K562 (cell line): ENCODE measurements around the gene SFTPB. TPM values are rescaled to one million over a fixed set of nuclear protein-coding genes. Genes with fewer than 3 reads are reported as not detected.

Source experiments
- BRCA1 ChIP-seq, 2 experiments: fragments of 450-650 bp in 1 of 2; sonication (generic) in 1 of 2; formaldehyde crosslinking in 1 of 2; IDR thresholded peaks; 2 replicates each; pipeline versions ENCODE4 v1.5.0 to v1.6.1; 2017 to 2020; ENCODE audit warnings: mild to moderate bottlenecking in 1 of 2, missing genetic modification reagents in 1 of 2
- DDX20 ChIP-seq: fragments of 450-650 bp; IDR thresholded peaks from 2 replicates; pipeline ENCODE4 v1.6.1; 2016; ENCODE audit warnings: missing genetic modification characterization, low read depth, mild to moderate bottlenecking, missing compliant biosample characterization, moderate library complexity
- ETS2 ChIP-seq: IDR thresholded peaks from 2 replicates; pipeline ENCODE4 v1.6.1; 2016; ENCODE audit warnings: borderline replicate concordance, missing genetic modification characterization, mild to moderate bottlenecking, moderate library complexity, missing compliant biosample characterization; ENCODE audit not compliant: poor library complexity, severe bottlenecking
- FOSL1 ChIP-seq: fragments of 200-800 bp; sonication (Bioruptor generic); conservative IDR thresholded peaks from 2 replicates; pipeline ENCODE4 v1.6.1; 2016; ENCODE audit warnings: missing genetic modification characterization, missing compliant biosample characterization
- FUS ChIP-seq: fragments of 200-400 bp; formaldehyde crosslinking; optimal IDR thresholded peaks from 2 replicates; pipeline ENCODE3; 2017; ENCODE audit warnings: low read depth, low read length
- KLF10 ChIP-seq: fragments of 250-450 bp; sonication (Bioruptor Pico); IDR thresholded peaks from 2 replicates; pipeline ENCODE4 v1.6.1; 2021; ENCODE audit warnings: matching md5 sums
- LCOR ChIP-seq: sonication (generic); formaldehyde crosslinking; IDR thresholded peaks from 2 replicates; pipeline ENCODE4 v1.8.0; 2022; ENCODE audit warnings: mild to moderate bottlenecking, missing genetic modification reagents
- NFIX ChIP-seq: fragments of 250-450 bp; sonication (Bioruptor Pico); IDR thresholded peaks from 2 replicates; pipeline ENCODE4 v1.4.0; 2020; ENCODE audit warnings: low read depth, mild to moderate bottlenecking, moderate library complexity
- NFYB ChIP-seq: IDR thresholded peaks from 2 replicates; pipeline ENCODE4 v1.6.1; 2011; ENCODE audit warnings: mild to moderate bottlenecking, moderate library complexity; ENCODE audit not compliant: insufficient read length; ENCODE audit errors: extremely low read depth
- PHF8 ChIP-seq: fragments of 200-600 bp; sonication (generic); IDR thresholded peaks from 2 replicates; pipeline ENCODE4 v1.6.1; 2012; ENCODE audit warnings: mixed run types, mild to moderate bottlenecking, inconsistent platforms, low read length, moderate library complexity, borderline replicate concordance
- PML ChIP-seq: IDR thresholded peaks from 2 replicates; pipeline ENCODE4 v1.6.1; 2012; ENCODE audit warnings: low read length, inconsistent platforms
- RBM25 ChIP-seq: fragments of 200-400 bp; formaldehyde crosslinking; IDR thresholded peaks from 2 replicates; pipeline ENCODE4 v1.6.1; 2018; ENCODE audit warnings: low read length, low read depth, moderate library complexity; ENCODE audit not compliant: severe bottlenecking
- YBX1 ChIP-seq: fragments of 450-650 bp; IDR thresholded peaks from 2 replicates; pipeline ENCODE4 v1.7.1; 2016; ENCODE audit warnings: mild to moderate bottlenecking
- ZNF143 ChIP-seq: sonication (generic); formaldehyde crosslinking; IDR thresholded peaks from 2 replicates; pipeline ENCODE4 v1.9.0; 2022; ENCODE audit warnings: mild to moderate bottlenecking, missing genetic modification reagents
- polyA plus RNA-seq, 8 experiments: library from polyadenylated mRNA; depleted of rRNA in 4 of 8; stranded (reverse) in 5 of 8; unstranded in 3 of 8; fragments of >200 nt; fragmentation: Nextera tagmentation in 2 of 8; fragmentation: Illumina TruSeq in 1 of 8; extraction: Ambion mirVana in 2 of 8; extraction: Trizol in 1 of 8; gene quantifications; 2 replicates each; pipeline versions ENCODE4 v1.2.1 to v1.2.3, GENCODE V29; 2011 to 2014; ENCODE audit warnings: inconsistent platforms in 1 of 8, missing spikeins in 1 of 8
- total RNA-seq, 7 experiments: library from RNA; depleted of rRNA in 6 of 7; stranded (reverse); fragments of >200 nt in 6 of 7; fragmentation: Illumina TruSeq in 2 of 7; extraction: Trizol in 2 of 7; gene quantifications; 2 replicates each; pipeline versions ENCODE4 v1.2.1 to v1.2.3, GENCODE V29; 2011 to 2021; ENCODE audit warnings: low replicate concordance in 1 of 7
- TF ChIP-seq, protein P1 (sequence below), 2 experiments: fragments of 450-650 bp in 1 of 2; sonication (generic) in 1 of 2; formaldehyde crosslinking in 1 of 2; IDR thresholded peaks in 1 of 2; conservative IDR thresholded peaks in 1 of 2; 2 replicates each; pipeline versions ENCODE4 v1.6.1 to v1.8.1; 2016 to 2023; ENCODE audit warnings: mild to moderate bottlenecking in 2 of 2, moderate library complexity in 2 of 2, inconsistent platforms in 1 of 2, missing genetic modification reagents in 1 of 2
- TF ChIP-seq, protein P2 (sequence below): fragments of 450-650 bp; formaldehyde crosslinking; IDR thresholded peaks from 2 replicates; pipeline ENCODE4 v1.4.0; 2022; ENCODE audit warnings: missing genetic modification characterization
- TF ChIP-seq, protein P3 (sequence below): fragments of 250-450 bp; sonication (Bioruptor Pico); IDR thresholded peaks from 2 replicates; pipeline ENCODE4 v1.4.0; 2020; ENCODE audit warnings: mild to moderate bottlenecking, moderate library complexity
- TF ChIP-seq, protein P4 (sequence below): fragments of 450-650 bp; formaldehyde crosslinking; IDR thresholded peaks from 2 replicates; pipeline ENCODE4 v1.4.0; 2020; ENCODE audit warnings: mild to moderate bottlenecking, moderate library complexity

The SFTPB gene
- total and polyA plus RNA-seq, 9 of the 15 experiments (the other 6 are each of a cell fraction or from before 2014, with no cell fraction given): 0.03 to 7.0 TPM; not detected in 7

DNA sequence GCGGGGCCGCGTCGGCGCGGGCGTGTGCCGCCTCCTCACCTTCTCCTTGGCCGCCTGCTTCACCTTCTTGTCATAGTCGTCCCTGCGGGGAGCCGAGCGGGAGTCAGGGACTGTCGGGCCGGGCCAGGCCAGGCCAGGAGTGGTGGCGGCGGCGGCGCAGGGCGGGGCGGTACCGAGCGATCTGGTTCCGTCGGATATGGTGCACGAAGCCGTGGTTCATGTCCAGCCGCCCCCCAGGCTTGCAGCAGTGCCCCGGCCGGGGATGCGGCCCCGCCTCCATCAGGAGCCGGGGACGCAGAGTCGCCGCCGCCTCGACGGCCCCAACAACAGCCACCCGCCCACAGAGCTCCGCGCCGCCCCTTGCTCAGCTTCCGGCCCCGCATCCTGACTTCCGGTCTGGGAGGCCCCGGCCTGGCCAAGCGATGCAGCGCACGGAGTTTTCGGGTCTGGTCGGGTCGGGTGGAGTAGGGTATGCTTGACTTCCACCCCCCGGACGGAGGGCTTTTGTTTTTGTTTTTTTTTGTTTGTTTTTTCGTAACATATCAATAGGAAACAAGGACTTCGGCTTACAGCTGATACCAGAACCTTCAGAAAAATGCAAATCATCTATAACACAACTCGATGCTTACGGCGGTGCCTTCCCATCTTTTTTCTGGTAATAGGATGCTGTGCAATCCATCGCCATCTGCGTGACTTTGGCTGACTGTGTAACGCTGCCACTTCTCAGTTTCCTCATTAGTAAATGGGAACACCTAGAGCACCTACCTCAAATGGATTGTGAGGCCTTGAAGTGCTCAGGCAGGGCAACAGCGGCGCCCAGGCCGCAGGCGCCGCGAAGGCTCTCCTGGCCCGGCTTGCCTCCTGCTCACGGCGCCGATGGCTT lies 56.1 kb downstream of the SFTPB start, which contains the start of gene C2orf68 (continued):
- TF ChIP-seq, protein P1, sequence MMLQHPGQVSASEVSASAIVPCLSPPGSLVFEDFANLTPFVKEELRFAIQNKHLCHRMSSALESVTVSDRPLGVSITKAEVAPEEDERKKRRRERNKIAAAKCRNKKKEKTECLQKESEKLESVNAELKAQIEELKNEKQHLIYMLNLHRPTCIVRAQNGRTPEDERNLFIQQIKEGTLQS (IDR thresholded peaks at IDR 0.05): no peak
- TF ChIP-seq, protein P1 (CRISPR knock-in tag; conservative IDR thresholded peaks at IDR 0.05): no peak
- TF ChIP-seq, protein P2, sequence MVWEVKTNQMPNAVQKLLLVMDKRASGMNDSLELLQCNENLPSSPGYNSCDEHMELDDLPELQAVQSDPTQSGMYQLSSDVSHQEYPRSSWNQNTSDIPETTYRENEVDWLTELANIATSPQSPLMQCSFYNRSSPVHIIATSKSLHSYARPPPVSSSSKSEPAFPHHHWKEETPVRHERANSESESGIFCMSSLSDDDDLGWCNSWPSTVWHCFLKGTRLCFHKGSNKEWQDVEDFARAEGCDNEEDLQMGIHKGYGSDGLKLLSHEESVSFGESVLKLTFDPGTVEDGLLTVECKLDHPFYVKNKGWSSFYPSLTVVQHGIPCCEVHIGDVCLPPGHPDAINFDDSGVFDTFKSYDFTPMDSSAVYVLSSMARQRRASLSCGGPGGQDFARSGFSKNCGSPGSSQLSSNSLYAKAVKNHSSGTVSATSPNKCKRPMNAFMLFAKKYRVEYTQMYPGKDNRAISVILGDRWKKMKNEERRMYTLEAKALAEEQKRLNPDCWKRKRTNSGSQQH (CRISPR knock-in tag): no peak
- TF ChIP-seq YBX1 (no peak), FOSL1 (tag) (no peak), NFYB (no peak), ETS2 (tag) (no peak), PHF8 (peak; percentile 73), NFIX (no peak), ZNF143 (CRISPR knock-in tag) (no peak), PML (peak; percentile 81), BRCA1 (IDR thresholded peaks at IDR 0.05) (no peak), BRCA1 (CRISPR knock-in tag; IDR thresholded peaks at IDR 0.05) (no peak), KLF10 (CRISPR knock-in tag) (no peak), RBM25 (no peak), LCOR (CRISPR knock-in tag) (no peak), DDX20 (tag) (no peak), FUS (peak; percentile 24)
- TF ChIP-seq, protein P3, sequence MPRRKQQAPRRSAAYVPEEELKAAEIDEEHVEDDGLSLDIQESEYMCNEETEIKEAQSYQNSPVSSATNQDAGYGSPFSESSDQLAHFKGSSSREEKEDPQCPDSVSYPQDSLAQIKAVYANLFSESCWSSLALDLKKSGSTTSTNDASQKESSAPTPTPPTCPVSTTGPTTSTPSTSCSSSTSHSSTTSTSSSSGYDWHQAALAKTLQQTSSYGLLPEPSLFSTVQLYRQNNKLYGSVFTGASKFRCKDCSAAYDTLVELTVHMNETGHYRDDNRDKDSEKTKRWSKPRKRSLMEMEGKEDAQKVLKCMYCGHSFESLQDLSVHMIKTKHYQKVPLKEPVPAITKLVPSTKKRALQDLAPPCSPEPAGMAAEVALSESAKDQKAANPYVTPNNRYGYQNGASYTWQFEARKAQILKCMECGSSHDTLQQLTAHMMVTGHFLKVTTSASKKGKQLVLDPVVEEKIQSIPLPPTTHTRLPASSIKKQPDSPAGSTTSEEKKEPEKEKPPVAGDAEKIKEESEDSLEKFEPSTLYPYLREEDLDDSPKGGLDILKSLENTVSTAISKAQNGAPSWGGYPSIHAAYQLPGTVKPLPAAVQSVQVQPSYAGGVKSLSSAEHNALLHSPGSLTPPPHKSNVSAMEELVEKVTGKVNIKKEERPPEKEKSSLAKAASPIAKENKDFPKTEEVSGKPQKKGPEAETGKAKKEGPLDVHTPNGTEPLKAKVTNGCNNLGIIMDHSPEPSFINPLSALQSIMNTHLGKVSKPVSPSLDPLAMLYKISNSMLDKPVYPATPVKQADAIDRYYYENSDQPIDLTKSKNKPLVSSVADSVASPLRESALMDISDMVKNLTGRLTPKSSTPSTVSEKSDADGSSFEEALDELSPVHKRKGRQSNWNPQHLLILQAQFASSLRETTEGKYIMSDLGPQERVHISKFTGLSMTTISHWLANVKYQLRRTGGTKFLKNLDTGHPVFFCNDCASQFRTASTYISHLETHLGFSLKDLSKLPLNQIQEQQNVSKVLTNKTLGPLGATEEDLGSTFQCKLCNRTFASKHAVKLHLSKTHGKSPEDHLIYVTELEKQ (CRISPR knock-in tag): no peak
- TF ChIP-seq, protein P4, sequence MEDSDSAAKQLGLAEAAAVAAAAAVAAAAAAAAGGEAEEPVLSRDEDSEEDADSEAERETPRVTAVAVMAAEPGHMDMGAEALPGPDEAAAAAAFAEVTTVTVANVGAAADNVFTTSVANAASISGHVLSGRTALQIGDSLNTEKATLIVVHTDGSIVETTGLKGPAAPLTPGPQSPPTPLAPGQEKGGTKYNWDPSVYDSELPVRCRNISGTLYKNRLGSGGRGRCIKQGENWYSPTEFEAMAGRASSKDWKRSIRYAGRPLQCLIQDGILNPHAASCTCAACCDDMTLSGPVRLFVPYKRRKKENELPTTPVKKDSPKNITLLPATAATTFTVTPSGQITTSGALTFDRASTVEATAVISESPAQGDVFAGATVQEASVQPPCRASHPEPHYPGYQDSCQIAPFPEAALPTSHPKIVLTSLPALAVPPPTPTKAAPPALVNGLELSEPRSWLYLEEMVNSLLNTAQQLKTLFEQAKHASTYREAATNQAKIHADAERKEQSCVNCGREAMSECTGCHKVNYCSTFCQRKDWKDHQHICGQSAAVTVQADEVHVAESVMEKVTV (CRISPR knock-in tag): no peak
